Activated T-cell treated with anti-CD3 and anti-CD28 coated beads, Interleukin-2, amount 50 U/mL, for 1 hour (primary cell): ENCODE data around the gene PLCB2.
A peak's percentile ranks its signal among the peaks of the same experiment; 100 is the strongest.

ENCODE experiments used
- DNase-seq: peaks from one replicate; pipeline ENCODE4 v3.0.0-alpha.2; 2020

The PLCB2 gene

DNA sequence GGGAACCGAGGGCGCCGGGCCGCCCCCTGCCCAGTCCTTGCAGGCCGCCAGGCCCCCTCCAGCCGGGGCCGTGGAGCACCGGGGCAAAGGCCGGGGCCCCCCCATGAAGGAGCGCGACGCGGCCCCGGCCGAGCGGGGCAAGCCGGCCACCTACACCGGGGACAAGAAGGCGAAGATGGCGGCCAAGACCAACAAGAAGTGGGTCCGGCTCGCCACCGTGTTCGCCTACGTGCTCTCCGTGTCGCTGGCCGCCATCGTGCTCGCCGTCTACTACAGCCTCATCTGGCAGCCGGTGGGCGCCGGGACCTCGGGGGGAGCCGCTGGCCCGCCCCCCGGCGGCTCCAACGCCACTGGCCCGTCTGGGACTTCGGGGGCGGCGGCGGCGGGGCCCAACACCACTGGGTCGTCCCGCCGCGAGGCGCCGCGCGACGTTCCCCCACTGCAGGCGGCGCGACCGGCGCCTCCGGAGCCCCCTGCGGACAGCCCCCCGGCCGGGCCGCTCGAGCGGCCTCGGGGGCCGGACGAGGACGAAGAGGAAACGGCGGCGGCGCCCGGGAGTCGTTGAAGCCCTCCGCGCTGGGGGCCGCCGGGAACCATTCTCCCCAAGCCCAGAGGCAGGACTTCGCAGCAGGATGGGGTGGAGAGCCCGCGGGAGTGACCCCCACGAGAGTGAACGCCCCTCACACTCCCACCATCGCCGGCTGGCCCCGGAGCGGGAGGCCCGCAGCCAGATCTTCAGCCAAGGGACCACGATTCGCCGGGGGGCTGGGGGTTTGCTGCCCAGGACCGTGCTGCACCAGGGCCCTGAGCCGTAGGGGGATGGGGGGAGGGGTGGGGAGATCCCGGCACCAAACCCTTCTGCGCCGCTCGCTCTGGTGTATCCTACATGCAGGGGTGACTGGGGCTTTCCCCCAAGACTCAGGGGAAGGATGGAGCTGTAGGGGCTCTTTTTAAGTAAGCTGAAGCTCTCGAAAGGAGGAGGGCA, 16.5 kb upstream of the PLCB2 start:
- DNase-seq, result peak; percentile 49

DNA sequence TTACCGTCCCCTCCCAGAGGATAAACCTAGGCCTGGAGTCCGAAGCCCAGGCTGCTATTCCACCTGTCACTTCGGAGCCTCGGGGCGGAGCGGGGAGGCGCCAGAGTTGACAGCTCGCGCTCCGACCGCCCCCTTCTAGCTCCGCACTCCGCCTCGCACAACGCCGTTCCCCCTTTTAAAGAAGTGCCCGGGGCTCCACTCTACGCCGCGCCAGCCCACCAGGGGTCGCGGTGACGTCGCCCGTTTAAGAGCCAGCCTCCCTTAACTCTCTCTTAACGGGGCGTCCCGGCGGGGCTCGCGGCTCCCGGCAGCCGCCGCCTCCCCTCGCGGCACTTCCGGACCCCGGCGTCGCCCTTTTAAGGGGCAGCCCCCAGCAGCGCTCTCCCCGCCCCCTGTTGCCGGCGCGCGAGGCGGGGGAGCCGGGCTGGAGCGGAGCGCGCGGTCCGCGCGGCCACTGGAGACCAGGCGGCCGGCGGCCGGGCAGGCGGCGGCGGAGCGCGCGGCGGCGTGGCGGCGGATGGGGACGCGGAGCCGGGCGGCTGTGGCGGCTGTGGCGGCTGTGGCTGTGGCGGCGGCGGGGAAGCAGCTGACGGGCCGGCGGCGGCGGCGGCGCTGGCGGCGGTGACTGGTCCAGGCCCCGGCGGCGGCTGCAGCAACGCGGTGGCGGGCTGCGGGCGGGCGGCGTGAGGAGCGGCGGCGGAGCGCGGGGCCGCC, 15.7 kb upstream of the PLCB2 start, which contains the start of gene INAFM2:
Gene INAFM2, plus strand, starts transcription at position 454 of the 714 bp plus-strand sequence. CDS start 364 bp downstream, outside the sequence.
- peak; percentile 91 for DNase-seq

DNA sequence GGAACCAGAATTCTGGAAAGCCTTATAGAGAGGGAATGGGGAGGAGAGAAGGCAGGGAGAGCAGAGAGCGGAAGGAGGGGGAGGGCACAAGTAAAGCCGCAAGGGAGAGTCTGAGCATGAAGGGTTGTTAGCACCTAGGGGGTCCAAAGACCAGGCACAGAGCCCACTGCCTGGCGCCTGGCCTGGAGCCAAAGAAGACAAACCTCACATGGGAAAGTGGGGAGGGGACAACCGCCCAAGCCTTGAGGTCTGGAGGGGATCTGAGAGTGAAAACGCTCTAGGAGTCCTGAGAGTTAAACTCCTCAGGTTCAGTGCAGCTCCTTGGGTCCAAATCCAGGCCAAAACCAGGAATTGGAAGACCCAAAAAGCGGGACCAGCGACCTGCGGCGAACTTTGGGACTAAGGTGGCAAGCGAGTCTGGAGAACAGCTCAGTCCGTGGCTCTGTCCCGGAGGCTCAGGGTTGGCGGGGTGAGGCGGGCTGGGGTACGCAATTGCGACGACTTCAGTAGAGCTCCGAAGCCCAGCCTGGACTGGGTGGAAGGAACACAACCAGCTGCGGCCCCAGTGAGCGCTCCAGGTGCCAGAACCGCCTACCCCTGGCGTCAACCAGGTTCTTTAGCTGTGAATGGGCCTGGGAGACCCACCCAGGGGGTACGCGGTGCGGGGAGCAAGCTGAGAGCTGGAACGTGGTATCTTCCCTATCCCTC, 14.9 kb upstream of the PLCB2 start:
- DNase-seq, result no peak

DNA sequence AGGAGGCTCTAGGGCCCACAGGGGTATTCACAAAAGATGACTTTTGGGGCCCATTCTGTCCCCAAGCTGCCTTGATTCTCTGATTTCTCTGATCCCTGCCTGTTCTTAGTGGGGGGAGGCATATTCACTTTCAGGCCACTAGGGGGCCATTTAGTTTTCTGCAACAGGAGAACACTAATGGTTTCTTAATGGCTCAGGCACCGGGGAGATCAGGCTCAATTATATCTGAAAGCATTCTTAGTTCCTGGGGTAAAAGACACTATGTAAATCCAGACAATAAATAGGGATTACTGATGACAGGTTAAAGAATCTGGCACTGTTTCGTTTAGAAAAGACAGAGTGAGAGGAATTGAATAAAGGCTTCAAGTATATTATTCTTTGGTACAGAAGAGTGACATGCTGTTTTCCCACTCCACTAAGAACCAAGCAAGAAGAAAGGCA, 13.2 kb upstream of the PLCB2 start:
- no peak for DNase-seq

DNA sequence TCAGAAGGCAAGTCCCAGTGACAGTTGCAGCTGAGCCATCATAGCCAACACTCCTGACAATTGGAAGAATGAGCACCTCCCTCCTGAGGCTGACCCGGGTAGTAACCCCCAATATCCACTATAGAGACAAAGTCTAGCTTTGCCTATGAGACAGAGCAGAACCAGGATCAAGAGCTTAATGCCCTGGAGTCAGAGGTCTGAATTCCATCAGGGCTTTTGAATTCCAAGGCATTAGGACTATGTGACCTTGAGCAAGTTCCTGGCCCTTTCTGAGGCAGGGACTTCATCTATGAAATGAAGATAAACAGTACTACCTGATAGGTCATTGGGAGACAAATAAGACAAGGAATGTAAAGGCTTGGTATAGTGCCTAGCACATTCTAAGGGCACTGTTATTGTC, 12.7 kb upstream of the PLCB2 start:
- no peak for DNase-seq

DNA sequence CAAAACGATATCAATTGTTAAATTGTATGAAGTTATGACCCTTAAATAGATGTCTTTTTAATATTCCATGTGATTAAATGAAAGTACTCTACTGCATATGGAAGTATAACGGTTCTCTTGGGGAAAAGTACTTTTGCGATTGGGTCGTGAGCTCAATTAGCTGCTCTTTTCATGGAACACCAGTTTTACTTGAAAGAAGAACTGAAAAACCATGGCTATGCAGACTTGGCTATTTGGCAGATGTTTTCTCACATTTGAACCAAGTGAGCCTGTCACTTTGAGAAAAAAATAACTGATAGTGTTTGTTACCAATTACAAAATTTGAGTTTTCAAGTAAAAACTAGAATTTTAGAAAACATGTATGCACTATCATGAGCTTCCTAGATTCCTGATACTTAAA, 9.8 kb upstream of the PLCB2 start:
- DNase-seq, result no peak

DNA sequence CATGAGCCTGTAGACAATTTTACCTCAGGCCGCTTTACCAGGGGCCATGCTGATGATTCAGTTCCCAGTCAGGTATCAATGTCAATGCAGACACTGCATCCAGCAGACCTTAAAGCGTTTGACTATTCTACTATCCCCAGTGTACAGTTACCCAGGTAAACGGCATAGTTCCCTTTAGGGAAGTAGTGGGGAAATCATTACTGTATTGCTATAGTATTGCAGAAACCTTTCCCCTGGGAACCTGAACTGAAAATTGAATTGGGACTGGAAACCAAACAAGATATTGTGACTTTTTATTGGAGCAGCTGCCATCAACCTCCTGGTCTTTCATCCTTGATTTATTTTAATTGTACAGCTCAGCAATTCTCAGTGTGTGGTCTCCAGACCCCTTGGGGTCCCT, 9.2 kb upstream of the PLCB2 start:
- no peak for DNase-seq

DNA sequence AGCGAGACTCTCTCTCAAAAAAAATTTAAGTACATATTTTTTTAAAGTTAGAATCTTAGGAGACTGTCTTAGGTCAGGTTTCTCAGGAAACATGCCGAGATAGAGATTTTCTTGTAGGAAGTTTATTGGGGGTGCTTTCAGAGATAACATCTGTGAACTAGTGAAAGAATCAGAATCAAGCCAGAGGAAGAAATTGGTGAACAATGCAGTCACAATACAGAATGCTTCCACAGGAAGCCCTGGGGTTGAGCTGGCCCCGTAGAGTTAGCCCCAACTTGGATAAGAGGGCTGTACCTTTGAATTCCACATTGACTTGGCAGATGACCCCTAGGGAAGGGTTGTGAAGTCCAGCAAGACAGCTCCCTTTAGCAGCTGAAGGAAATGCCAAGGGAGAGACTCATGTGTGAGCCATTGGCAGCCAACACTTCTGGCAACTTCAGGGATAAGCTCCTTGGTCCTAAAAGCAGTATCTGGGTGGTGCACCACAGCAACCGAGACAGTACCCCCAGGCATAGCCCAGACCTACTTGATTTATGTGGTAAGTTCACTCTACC, 7.1 kb upstream of the PLCB2 start:
- DNase-seq, result no peak

DNA sequence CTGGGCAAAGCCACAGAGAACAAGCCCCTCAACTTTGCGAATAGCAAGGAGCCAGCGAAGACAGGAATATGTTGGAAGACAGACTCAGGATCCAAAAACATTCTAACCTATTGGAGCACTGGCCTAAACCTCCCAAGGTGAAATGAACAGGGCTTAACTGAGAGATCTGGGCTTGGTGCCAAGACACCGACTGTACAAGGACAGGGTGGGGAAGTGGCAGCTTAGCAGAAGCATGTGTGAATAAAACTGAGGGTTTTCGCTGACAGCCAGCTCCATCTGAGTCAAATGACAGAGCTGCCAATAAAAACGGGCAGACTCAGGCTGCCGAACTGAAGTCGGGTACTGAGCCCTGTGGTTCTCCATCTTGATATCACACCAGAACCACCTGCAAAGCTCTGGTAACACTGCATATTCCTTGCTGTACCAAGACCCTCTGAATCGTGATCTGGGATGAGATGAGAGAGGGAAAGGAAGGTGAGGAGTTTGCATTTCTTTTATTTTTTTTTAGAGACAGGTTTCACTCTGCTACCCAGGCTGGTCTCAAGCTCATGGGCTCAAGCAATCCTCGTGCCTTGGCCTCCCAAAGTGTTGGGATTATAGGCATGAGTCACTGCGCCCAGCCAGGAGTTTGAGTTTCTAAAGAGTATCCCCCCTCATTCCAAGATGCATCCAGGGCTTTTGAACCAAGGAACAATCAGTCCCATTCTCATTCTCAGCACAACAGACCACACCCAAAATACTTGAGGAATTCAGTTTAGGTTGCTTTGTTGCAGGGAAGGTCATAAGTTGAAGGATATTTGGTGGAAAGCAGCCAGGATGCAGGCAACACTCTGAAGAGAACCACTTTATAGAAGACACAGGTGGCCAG, 6.0 kb upstream of the PLCB2 start:
- no peak for DNase-seq

DNA sequence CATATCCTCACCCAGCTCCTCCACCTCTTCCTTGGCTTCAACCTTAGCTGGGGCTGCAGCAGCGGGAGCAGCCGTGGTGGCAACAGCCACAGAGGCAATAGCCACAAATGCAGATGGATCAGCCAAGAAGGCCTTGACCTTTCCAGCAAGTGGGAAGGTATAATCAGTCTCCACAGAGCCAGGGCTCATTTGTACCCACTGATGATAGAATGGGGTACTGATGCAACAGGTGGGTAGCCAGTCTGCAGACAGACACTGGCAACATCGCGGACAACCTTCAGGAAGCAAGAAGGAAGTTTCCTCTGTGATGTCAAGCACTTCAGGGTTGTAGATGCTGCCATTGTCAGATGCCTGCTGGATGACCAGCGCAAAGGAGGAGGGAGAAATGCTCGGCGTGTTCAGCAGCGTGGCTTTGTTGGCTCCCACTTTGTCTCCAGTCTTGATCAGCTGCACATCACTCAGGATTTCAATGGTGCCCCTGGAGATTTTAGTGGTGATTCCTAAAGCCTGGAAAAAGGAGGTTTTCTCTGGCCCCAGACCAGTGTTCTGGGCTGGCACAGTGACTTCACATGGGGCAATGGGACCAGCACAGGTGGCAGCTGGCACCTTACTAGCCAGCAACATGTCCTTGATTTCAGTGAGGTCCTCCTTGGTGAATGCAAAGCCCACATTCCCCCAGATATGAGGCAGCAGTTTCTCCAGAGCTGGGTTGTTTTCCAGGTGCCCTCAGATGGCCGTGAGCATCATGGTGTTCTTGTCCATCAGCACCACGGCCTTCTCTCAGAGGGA, 4.8 kb upstream of the PLCB2 start:
- no peak for DNase-seq

DNA sequence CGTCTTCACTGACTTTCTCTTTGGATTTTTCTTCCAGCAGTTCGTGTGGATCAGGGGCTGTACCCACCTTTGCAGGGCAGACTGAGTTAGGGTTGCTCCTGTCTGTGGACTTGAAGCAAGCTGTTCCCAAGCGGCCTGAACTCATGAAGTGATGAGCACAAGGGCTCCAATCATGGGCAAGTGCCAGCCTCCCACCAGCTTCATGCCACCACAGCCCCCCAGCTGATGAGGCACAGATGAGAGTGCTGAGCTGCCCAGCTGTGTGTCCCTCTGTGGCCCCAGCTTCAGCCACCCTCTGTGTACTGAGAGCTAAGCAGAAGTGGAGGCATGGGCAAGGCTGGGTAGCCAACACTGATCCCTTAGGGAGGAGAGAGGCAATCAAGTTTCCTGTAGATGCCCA, 3.3 kb upstream of the PLCB2 start:
- no peak for DNase-seq

DNA sequence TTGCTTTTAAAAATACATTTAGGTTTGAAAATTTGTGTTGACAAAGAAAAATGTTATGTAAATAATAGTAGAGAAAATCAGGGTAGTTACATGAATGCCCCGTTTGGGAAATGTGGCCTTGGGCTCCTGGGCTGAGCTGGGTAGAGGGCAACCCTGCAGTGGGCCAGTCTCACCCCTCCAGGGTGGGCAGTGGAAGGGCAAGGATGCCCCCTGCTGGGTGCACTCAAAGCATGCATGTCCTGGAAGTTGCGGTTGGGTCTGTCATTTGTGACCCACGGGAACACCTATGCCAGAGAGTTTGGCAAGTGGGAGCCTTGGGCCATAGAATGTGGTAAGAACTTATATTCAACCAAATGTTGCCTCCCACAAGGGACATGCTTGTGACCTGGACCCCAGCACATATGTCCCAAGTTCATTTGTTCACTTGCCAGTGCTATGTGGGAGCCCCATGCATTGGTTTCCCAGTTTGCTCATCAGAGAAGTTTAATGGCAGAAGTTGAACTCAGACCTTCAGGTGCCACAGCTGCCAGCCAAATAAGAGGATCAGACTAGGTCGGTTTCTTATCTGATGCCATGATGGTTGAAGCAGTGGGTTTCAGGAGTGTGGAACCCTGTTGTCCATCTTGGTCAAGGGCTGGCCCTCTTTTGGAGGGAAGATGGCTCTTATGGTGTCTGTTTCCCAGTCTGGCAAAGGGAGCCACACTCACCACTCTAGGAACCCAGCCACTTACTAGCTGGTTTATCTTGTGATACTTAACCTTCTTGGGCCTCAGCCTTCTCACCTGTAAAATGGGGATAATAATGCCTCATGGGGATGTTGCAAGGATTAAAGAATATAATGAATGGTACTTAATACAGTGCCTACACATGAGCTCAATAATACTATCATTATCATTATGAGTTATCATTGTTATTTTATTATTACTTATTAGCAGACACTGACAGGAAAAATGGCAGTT, 2.5 kb upstream of the PLCB2 start:
- DNase-seq, result peak; percentile 62

DNA sequence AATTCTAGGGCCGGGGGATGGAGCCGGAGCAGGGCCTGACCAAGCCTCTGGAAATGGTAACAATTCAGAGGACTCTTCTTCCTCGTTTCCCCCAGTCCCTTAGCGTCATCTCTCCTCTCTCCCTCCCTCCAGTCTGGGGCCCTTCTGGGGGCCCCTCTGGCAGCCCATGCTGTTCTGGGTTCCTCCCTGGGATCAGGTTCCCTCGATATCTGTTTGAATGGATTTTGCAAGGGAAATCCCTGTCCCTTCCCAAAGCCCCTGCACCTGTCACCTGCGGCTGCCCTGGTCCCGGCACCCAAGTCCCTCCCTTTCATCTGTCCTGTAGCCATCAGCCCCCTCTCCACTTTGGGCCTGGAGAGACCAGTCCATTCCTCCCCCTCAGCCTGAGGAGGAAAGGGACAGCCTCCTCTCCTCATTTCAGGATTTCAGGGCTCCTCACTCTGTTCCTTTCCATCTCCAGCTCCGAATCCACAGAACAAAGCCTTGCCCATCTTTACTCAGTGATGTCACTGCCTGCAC, 1.7 kb upstream of the PLCB2 start:
- DNase-seq, result no peak

DNA sequence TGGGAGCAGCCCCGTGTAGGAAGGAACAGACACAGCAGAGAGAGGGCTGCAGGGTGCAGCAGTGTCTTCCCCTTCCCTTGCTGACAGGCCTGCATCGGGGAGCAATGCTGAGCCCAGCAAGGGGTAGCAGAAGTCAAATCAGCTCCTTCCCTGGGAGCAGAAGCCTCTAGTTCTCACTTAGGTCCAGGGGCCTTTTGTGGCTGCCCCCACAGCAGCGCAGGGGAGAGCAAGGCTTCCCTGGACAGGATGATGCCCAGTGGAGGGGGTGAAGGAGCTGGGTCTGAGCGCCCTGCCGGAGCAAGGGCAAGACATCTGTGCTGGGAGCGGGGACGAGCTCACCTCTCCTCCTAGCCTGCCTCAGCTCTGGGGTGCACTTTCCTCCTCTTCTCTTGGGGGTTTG, 827 bp downstream of the PLCB2 start:
- no peak for DNase-seq

DNA sequence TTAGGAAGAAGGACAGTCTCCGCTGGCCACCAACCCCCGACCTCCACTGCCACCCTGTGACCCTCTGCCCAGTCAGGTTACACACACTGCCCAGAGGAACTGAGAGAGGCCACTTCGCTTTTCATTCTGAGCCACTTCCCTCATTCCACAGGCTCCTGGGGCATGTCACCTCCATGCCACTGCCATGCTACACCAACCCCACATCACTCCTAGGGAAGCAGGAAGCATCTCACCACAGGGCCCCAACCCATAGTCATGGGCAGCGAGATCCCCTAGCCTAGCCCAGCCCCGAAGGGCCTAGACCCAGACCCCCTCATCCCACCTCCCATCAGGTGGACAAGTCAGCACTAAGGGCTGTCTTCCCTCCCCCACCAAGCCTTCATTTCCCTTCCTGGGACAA, 1.4 kb downstream of the PLCB2 start:
- no peak for DNase-seq

DNA sequence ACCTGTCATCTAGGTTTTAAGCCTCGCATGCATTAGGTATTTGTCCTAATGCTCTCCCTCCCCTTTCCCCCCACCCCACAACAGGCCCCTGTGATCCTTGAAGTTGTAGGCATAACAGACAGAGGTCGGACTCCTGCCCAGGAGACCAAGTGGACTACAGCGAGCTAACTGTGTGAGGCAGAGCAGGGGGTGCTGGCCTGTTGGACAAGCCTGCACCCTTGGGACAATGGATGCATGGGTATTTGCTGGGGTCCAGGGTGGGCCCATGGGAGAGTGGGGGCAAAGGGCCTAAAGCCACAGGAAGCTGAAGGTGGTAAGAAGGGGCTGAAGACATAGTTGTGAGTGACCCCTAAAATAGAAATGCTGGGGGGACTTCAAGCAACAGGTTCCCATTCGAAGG, 2.5 kb downstream of the PLCB2 start:
- no peak for DNase-seq

DNA sequence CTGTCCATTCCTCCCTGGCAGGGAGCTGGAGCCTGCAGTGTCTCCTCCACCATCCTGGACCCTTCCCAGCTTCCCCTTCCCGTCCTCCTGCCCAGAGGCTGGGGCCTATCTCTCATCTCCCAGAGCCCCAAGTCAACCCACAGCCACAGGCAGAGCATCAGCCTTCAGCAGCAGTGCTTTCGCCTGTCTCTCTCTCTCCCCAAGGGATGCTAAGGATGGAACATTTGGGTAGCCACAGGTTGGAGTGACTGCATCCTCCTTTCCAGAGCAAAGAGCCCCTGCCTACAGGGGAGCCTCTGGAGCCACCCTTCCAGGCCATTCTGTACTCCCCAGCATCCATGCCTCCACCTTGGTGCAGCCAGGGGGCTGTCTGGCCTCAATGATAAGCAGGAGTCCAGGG, 4.2 kb downstream of the PLCB2 start:
- no peak for DNase-seq

DNA sequence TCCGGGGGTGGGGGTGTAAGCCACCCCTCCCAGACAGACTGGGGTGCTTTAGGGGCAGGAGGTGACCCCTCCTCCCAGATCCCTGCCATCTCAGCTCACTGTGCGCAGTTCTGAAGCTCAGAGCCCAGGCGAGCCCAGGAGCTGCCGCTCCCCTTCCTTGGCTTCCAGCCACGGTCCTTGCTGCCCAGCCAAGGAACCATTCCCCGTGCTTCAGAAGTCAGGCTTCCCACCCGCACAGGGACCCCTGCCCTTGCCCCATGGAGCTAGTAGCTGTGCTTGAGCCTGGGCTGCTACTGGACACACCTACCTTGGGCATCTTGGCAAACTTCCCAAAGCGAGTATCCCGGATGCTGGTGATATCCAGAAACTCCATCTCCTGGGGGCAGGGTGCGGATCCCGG, 4.8 kb downstream of the PLCB2 start:
- DNase-seq, result no peak

DNA sequence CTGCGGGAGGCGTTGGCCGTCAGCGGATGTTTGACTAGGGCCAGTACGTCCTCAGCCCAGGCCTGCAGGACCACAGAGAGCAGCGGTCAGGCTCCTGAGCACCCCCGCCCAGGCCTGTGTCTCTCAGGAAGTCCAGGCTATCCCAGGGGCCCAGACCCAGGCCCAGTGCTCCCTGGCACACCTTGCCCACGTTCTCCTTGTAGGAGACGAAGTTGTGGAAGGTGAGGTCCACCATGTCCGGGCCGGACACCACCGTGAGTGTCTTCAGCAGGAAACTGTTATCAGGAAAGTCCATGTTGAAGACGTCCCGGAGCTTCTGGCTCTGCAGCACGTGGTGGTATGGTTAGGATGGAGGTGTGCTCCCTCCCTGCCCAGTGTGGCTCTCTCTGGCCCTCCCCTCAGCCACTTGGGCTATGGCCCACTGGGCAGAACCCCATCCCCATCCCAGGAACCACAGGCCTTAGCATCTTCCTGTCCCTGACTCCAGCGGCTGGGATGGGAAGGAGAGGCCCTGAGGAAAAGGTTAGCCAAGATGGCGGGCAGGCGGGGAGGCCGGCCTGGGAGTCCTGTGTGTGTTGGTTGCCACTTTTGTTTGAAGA, 5.3 kb downstream of the PLCB2 start:
- DNase-seq, result no peak
